ENCODE measurements around the gene FOXP2. TPM values are rescaled to one million over a fixed set of nuclear protein-coding genes. Genes with fewer than 3 reads are reported as not detected.

The FOXP2 gene
- polyA plus RNA-seq, 3 donors = not detected

- Mint-ChIP-seq H3K4me1 (no peaks in the 10 kb centered on the region), H3K27me3 (ENCODE audit: low read depth in 3 of 3) (peaks cover 0 to 3% (median 0%) of the 10 kb centered on the region in 3 donors), H3K4me3 (no peak overlapping the region), H3K36me3 (no peaks in the 10 kb centered on the region), H3K9me3 (no peaks in the 10 kb centered on the region), H3K27ac (no peak overlapping the region)
- Histone ChIP-seq H4K20me1 (ENCODE audit: insufficient read depth, low read length) (no peaks in the 10 kb centered on the region), H2AFZ (ENCODE audit: insufficient read depth, low read depth, low read length, poor library complexity, severe bottlenecking) (no peak overlapping the region), H3K4me2 (replicated peaks; ENCODE audit: extremely low read depth, low read length, poor library complexity, severe bottlenecking) (no peak overlapping the region), H3K4me1 (ENCODE audit: control insufficient read depth in 1 of 2, insufficient read depth in 2 of 2, low read length in 2 of 2) (no peaks in the 10 kb centered on the region), H3K9ac (ENCODE audit: insufficient read depth, low read length, poor library complexity, severe bottlenecking) (no peak overlapping the region), H3K4me3 (replicated peaks in 1 of 3; ENCODE audit: low read depth in 2 of 3, low read length in 3 of 3) (no peak overlapping the region), H3K27me3 (ENCODE audit: control insufficient read depth in 2 of 2, insufficient read depth in 2 of 2, low read length in 2 of 2) (no peaks in the 10 kb centered on the region), H3K79me2 (ENCODE audit: insufficient read depth, low read length) (no peaks in the 10 kb centered on the region), H3K9me3 (replicated peaks in 1 of 2; ENCODE audit: control insufficient read depth in 1 of 2, insufficient read depth in 1 of 2, low read length in 2 of 2) (no peaks in the 10 kb centered on the region), H3K27ac (ENCODE audit: low read depth in 1 of 2, low read length in 2 of 2) (no peak overlapping the region), H3K36me3 (replicated peaks in 1 of 2; ENCODE audit: control insufficient read depth in 1 of 2, insufficient read depth in 2 of 2, low read length in 2 of 2) (no peaks in the 10 kb centered on the region)
- TF ChIP-seq CTCF (IDR thresholded peaks at IDR 0.05) = no peak
- intact Hi-C loops (cut with micrococcal nuclease) = no loop called here
- no peak for DNase-seq
Observed at GRCh38 chr7:114645451-114645850, 230.8 kb downstream of the FOXP2 start.

GRCh38 chr7:114647518-114647917 is 232.9 kb downstream of the FOXP2 start:
- Mint-ChIP-seq H3K4me1 (no peaks in the 10 kb centered on the region), H3K27me3 (ENCODE audit: low read depth in 3 of 3) (peaks cover 0 to 3% (median 0%) of the 10 kb centered on the region in 3 donors), H3K27ac (no peak overlapping the region), H3K4me3 (no peak overlapping the region), H3K9me3 (no peaks in the 10 kb centered on the region), H3K36me3 (no peaks in the 10 kb centered on the region)
- Histone ChIP-seq H2AFZ (ENCODE audit: insufficient read depth, low read depth, low read length, poor library complexity, severe bottlenecking) (no peak overlapping the region), H4K20me1 (ENCODE audit: insufficient read depth, low read length) (no peaks in the 10 kb centered on the region), H3K4me1 (ENCODE audit: control insufficient read depth in 1 of 2, insufficient read depth in 2 of 2, low read length in 2 of 2) (no peaks in the 10 kb centered on the region), H3K79me2 (ENCODE audit: insufficient read depth, low read length) (no peaks in the 10 kb centered on the region), H3K36me3 (replicated peaks in 1 of 2; ENCODE audit: control insufficient read depth in 1 of 2, insufficient read depth in 2 of 2, low read length in 2 of 2) (no peaks in the 10 kb centered on the region), H3K4me2 (replicated peaks; ENCODE audit: extremely low read depth, low read length, poor library complexity, severe bottlenecking) (no peak overlapping the region), H3K4me3 (replicated peaks in 1 of 3; ENCODE audit: low read depth in 2 of 3, low read length in 3 of 3) (no peak overlapping the region), H3K9me3 (replicated peaks in 1 of 2; ENCODE audit: control insufficient read depth in 1 of 2, insufficient read depth in 1 of 2, low read length in 2 of 2) (no peaks in the 10 kb centered on the region), H3K27ac (ENCODE audit: low read depth in 1 of 2, low read length in 2 of 2) (no peak overlapping the region), H3K27me3 (ENCODE audit: control insufficient read depth in 2 of 2, insufficient read depth in 2 of 2, low read length in 2 of 2) (no peaks in the 10 kb centered on the region), H3K9ac (ENCODE audit: insufficient read depth, low read length, poor library complexity, severe bottlenecking) (no peak overlapping the region)
- intact Hi-C loops (cut with micrococcal nuclease) = no loop called here
- DNase-seq = no peak
- TF ChIP-seq CTCF (IDR thresholded peaks at IDR 0.05) = no peak
